ENCODE results near the gene CRYGS.

Gene CRYGS

GRCh38 chr3:186566772-186567071 is 22.5 kb upstream of the CRYGS start:
- Histone ChIP-seq H3K9ac (ENCODE audit: low read depth in 1 of 2, low read length in 2 of 2) (peak overlapping the region; percentile 91 to 99), H3K27ac (ENCODE audit: low read depth, low read length) (peak overlapping the region; percentile 93), H3K27me3 (ENCODE audit: control insufficient read depth in 1 of 2, insufficient read depth in 2 of 2, low read length in 2 of 2) (no peaks in the 10 kb centered on the region), H3K4me3 (ENCODE audit: low read depth in 1 of 2, low read length in 2 of 2) (peak overlapping the region; percentile 96 to 99), H3K9me3 (ENCODE audit: control insufficient read depth in 1 of 2, low read length in 2 of 2) (no peaks in the 10 kb centered on the region), H3K36me3 (ENCODE audit: control insufficient read depth in 1 of 2, insufficient read depth in 2 of 2, low read length in 2 of 2) (peaks cover 0 to 3% of the 10 kb centered on the region in 2 donors), H3K4me1 (ENCODE audit: control insufficient read depth in 1 of 2, insufficient read depth in 2 of 2, low read length in 2 of 2) (peaks cover 26 to 34% of the 10 kb centered on the region in 2 donors)

DNA sequence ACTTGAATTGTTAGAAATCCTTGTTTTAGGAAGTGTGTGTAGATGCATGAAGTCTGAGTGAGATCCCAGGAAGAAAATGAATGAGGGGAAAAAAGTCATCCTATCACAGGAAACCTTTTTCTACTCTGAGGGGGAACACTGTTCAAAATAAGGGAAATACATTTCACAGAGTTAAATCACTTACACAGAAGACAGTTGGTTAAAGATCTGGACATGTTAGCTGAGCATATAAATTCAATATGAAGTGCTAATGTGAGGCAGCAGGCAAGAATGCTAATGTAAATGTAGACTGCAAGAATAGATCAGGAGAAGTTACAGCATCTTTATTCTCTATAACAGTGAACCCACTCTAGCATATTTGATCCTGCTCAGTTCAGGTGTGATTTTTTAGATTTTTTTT is 20.4 kb upstream of the CRYGS start:
- Histone ChIP-seq H3K9me3 (ENCODE audit: control insufficient read depth in 1 of 2, low read length in 2 of 2) (no peaks in the 10 kb centered on the region), H3K27me3 (ENCODE audit: control insufficient read depth in 1 of 2, insufficient read depth in 2 of 2, low read length in 2 of 2) (no peaks in the 10 kb centered on the region), H3K9ac (ENCODE audit: low read depth in 1 of 2, low read length in 2 of 2) (no peak overlapping the region), H3K4me1 (ENCODE audit: control insufficient read depth in 1 of 2, insufficient read depth in 2 of 2, low read length in 2 of 2) (peaks cover 19 to 23% of the 10 kb centered on the region in 2 donors), H3K36me3 (ENCODE audit: control insufficient read depth in 1 of 2, insufficient read depth in 2 of 2, low read length in 2 of 2) (peaks cover 0 to 3% of the 10 kb centered on the region in 2 donors), H3K27ac (ENCODE audit: low read depth, low read length) (no peak overlapping the region), H3K4me3 (ENCODE audit: low read depth in 1 of 2, low read length in 2 of 2) (no peak overlapping the region)

GRCh38 chr3:186552408-186553031 is 8.3 kb upstream of the CRYGS start:
- no peak overlapping the region for H3K9ac ChIP-seq (ENCODE audit: low read depth in 1 of 2, low read length in 2 of 2)
- H3K4me1 ChIP-seq (ENCODE audit: control insufficient read depth in 1 of 2, insufficient read depth in 2 of 2, low read length in 2 of 2) = peaks cover 0 to 4% of the 10 kb centered on the region in 2 donors
- no peak overlapping the region for H3K4me3 ChIP-seq (ENCODE audit: low read depth in 1 of 2, low read length in 2 of 2)
- H3K27ac ChIP-seq (ENCODE audit: low read depth, low read length) = no peak overlapping the region
- H3K36me3 ChIP-seq (ENCODE audit: control insufficient read depth in 1 of 2, insufficient read depth in 2 of 2, low read length in 2 of 2) = peaks cover 20 to 54% of the 10 kb centered on the region in 2 donors
- H3K27me3 ChIP-seq (ENCODE audit: control insufficient read depth in 1 of 2, insufficient read depth in 2 of 2, low read length in 2 of 2) = no peaks in the 10 kb centered on the region
- H3K9me3 ChIP-seq (ENCODE audit: control insufficient read depth in 1 of 2, low read length in 2 of 2) = no peaks in the 10 kb centered on the region

- H3K4me3 ChIP-seq (ENCODE audit: low read depth in 1 of 2, low read length in 2 of 2) = no peak overlapping the region
- no peak overlapping the region for H3K9ac ChIP-seq (ENCODE audit: low read depth in 1 of 2, low read length in 2 of 2)
- peaks cover 0 to 4% of the 10 kb centered on the region in 2 donors for H3K4me1 ChIP-seq (ENCODE audit: control insufficient read depth in 1 of 2, insufficient read depth in 2 of 2, low read length in 2 of 2)
- H3K27ac ChIP-seq (ENCODE audit: low read depth, low read length) = no peak overlapping the region
- H3K27me3 ChIP-seq (ENCODE audit: control insufficient read depth in 1 of 2, insufficient read depth in 2 of 2, low read length in 2 of 2) = no peaks in the 10 kb centered on the region
- H3K36me3 ChIP-seq (ENCODE audit: control insufficient read depth in 1 of 2, insufficient read depth in 2 of 2, low read length in 2 of 2) = peaks cover 20 to 46% of the 10 kb centered on the region in 2 donors
- H3K9me3 ChIP-seq (ENCODE audit: control insufficient read depth in 1 of 2, low read length in 2 of 2) = no peaks in the 10 kb centered on the region
Measured at GRCh38 chr3:186551387-186551786, 7.2 kb upstream of the CRYGS start.

- Histone ChIP-seq H3K9ac (ENCODE audit: low read depth in 1 of 2, low read length in 2 of 2) (no peak overlapping the region), H3K9me3 (ENCODE audit: control insufficient read depth in 1 of 2, low read length in 2 of 2) (no peaks in the 10 kb centered on the region), H3K27ac (ENCODE audit: low read depth, low read length) (no peak overlapping the region), H3K4me3 (ENCODE audit: low read depth in 1 of 2, low read length in 2 of 2) (no peak overlapping the region), H3K27me3 (ENCODE audit: control insufficient read depth in 1 of 2, insufficient read depth in 2 of 2, low read length in 2 of 2) (no peaks in the 10 kb centered on the region), H3K4me1 (ENCODE audit: control insufficient read depth in 1 of 2, insufficient read depth in 2 of 2, low read length in 2 of 2) (peaks cover 0 to 4% of the 10 kb centered on the region in 2 donors), H3K36me3 (ENCODE audit: control insufficient read depth in 1 of 2, insufficient read depth in 2 of 2, low read length in 2 of 2) (peaks cover 9 to 36% of the 10 kb centered on the region in 2 donors)
Measured at GRCh38 chr3:186549497-186549896, 5.3 kb upstream of the CRYGS start.

GRCh38 chr3:186540835-186541226 is 3.3 kb downstream of the CRYGS start:
- H3K4me1 ChIP-seq (ENCODE audit: control insufficient read depth in 1 of 2, insufficient read depth in 2 of 2, low read length in 2 of 2) = peaks cover 0 to 4% of the 10 kb centered on the region in 2 donors
- H3K27me3 ChIP-seq (ENCODE audit: control insufficient read depth in 1 of 2, insufficient read depth in 2 of 2, low read length in 2 of 2) = no peaks in the 10 kb centered on the region
- H3K4me3 ChIP-seq (ENCODE audit: low read depth in 1 of 2, low read length in 2 of 2) = no peak overlapping the region
- no peaks in the 10 kb centered on the region for H3K9me3 ChIP-seq (ENCODE audit: control insufficient read depth in 1 of 2, low read length in 2 of 2)
- H3K36me3 ChIP-seq (ENCODE audit: control insufficient read depth in 1 of 2, insufficient read depth in 2 of 2, low read length in 2 of 2) = peaks cover 0 to 11% of the 10 kb centered on the region in 2 donors
- no peak overlapping the region for H3K9ac ChIP-seq (ENCODE audit: low read depth in 1 of 2, low read length in 2 of 2)
- H3K27ac ChIP-seq (ENCODE audit: low read depth, low read length) = no peak overlapping the region

- Histone ChIP-seq H3K4me1 (ENCODE audit: control insufficient read depth in 1 of 2, insufficient read depth in 2 of 2, low read length in 2 of 2) (peaks cover 0 to 4% of the 10 kb centered on the region in 2 donors), H3K9ac (ENCODE audit: low read depth in 1 of 2, low read length in 2 of 2) (no peak overlapping the region), H3K27ac (ENCODE audit: low read depth, low read length) (no peak overlapping the region), H3K9me3 (ENCODE audit: control insufficient read depth in 1 of 2, low read length in 2 of 2) (no peaks in the 10 kb centered on the region), H3K27me3 (ENCODE audit: control insufficient read depth in 1 of 2, insufficient read depth in 2 of 2, low read length in 2 of 2) (no peaks in the 10 kb centered on the region), H3K4me3 (ENCODE audit: low read depth in 1 of 2, low read length in 2 of 2) (peak overlapping the region in 1 of 2 donors; percentile 7), H3K36me3 (ENCODE audit: control insufficient read depth in 1 of 2, insufficient read depth in 2 of 2, low read length in 2 of 2) (peaks cover 0 to 11% of the 10 kb centered on the region in 2 donors)
Measured at GRCh38 chr3:186540221-186540834, 3.9 kb downstream of the CRYGS start.

DNA sequence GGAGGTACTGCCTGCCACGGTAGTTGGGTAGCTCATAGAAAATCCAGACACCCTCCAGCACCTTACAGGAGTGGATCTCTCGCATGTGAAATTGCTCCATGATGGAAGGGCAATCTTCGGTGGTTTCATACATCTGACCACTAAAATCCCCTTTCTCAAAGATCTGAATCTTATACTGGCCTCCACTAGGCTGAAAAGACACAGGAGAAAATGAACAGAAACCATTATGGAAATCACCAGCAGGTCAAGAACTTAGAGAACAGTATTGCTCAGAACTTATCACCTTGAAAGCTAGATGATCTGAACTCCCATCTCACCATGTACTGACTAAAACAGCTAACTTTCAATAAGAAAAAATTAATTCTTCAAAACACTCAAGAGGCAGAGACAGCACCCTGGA is 5.4 kb downstream of the CRYGS start:
- Histone ChIP-seq H3K27ac (ENCODE audit: low read depth, low read length) (no peak overlapping the region), H3K27me3 (ENCODE audit: control insufficient read depth in 1 of 2, insufficient read depth in 2 of 2, low read length in 2 of 2) (no peaks in the 10 kb centered on the region), H3K9me3 (ENCODE audit: control insufficient read depth in 1 of 2, low read length in 2 of 2) (no peaks in the 10 kb centered on the region), H3K4me1 (ENCODE audit: control insufficient read depth in 1 of 2, insufficient read depth in 2 of 2, low read length in 2 of 2) (peaks cover 0 to 4% of the 10 kb centered on the region in 2 donors), H3K9ac (ENCODE audit: low read depth in 1 of 2, low read length in 2 of 2) (no peak overlapping the region), H3K4me3 (ENCODE audit: low read depth in 1 of 2, low read length in 2 of 2) (no peak overlapping the region), H3K36me3 (ENCODE audit: control insufficient read depth in 1 of 2, insufficient read depth in 2 of 2, low read length in 2 of 2) (peaks cover 0 to 7% of the 10 kb centered on the region in 2 donors)

DNA sequence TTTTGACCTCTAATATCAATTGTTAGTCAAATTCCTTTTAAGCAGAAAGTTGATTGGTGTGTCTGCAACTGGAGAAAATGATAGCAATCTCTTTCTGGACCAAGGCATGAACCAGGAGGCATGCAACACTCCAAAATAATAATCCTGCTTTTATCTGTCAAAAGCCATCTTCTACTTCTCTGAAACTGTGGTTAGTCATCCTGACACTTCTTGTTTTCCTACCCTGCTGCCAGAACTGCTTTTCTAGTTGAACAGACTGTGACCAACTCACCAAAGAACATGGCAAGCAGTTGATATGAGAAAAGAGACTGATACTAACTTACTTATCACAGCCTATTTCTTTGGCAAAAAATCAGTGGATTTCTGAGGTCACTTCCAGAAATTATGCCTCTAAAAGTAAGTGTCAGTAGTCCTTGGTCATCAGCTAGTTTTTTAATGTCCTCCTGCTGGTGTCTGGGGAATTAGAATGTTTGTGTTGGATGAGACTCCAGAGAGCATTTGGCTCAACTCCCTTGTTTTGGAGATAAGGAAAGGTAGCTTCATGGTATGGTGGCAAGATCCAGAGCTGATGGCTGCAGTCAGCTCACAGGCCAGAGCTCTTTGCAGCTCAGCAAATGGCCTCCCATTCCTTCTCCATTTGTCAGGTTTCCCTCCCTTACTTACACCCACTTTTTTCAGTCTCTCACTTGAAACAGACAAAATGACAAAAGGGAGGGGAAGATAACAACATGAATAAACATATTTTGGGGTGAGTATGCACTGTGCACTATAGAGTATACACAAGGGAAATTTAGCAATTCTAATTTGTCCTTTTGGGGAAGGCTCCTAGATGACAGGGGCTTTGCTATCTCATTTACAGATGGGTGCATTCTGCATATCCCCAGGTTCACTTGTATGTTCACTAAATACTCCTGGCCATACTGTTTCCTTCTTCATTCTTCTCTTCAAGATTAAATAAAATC is 7.0 kb downstream of the CRYGS start:
- Histone ChIP-seq H3K4me3 (ENCODE audit: low read depth in 1 of 2, low read length in 2 of 2) (no peak overlapping the region), H3K9ac (ENCODE audit: low read depth in 1 of 2, low read length in 2 of 2) (no peak overlapping the region), H3K36me3 (ENCODE audit: control insufficient read depth in 1 of 2, insufficient read depth in 2 of 2, low read length in 2 of 2) (peaks cover 0 to 5% of the 10 kb centered on the region in 2 donors), H3K4me1 (ENCODE audit: control insufficient read depth in 1 of 2, insufficient read depth in 2 of 2, low read length in 2 of 2) (peaks cover 0 to 4% of the 10 kb centered on the region in 2 donors), H3K9me3 (ENCODE audit: control insufficient read depth in 1 of 2, low read length in 2 of 2) (no peaks in the 10 kb centered on the region), H3K27ac (ENCODE audit: low read depth, low read length) (no peak overlapping the region), H3K27me3 (ENCODE audit: control insufficient read depth in 1 of 2, insufficient read depth in 2 of 2, low read length in 2 of 2) (no peaks in the 10 kb centered on the region)

- Histone ChIP-seq H3K36me3 (ENCODE audit: control insufficient read depth in 1 of 2, insufficient read depth in 2 of 2, low read length in 2 of 2) (peaks cover 0 to 5% of the 10 kb centered on the region in 2 donors), H3K27me3 (ENCODE audit: control insufficient read depth in 1 of 2, insufficient read depth in 2 of 2, low read length in 2 of 2) (no peaks in the 10 kb centered on the region), H3K4me3 (ENCODE audit: low read depth in 1 of 2, low read length in 2 of 2) (no peak overlapping the region), H3K9ac (ENCODE audit: low read depth in 1 of 2, low read length in 2 of 2) (no peak overlapping the region), H3K9me3 (ENCODE audit: control insufficient read depth in 1 of 2, low read length in 2 of 2) (no peaks in the 10 kb centered on the region), H3K4me1 (ENCODE audit: control insufficient read depth in 1 of 2, insufficient read depth in 2 of 2, low read length in 2 of 2) (no peaks in the 10 kb centered on the region), H3K27ac (ENCODE audit: low read depth, low read length) (no peak overlapping the region)
Measured at GRCh38 chr3:186534113-186534669, 10.0 kb downstream of the CRYGS start.
